Activated CD4-positive, alpha-beta T cell treated with anti-CD3 and anti-CD28 coated beads, Interleukin-2, Interleukin-4, amounts not matched to agents 100 ng/mL and 50 ng/mL, durations not matched to agents 16 hours and 8 hours (primary cell): ENCODE measurements around the gene VENTX.

Experiments used
- DNase-seq: peaks from one replicate; pipeline ENCODE4 v3.0.0-alpha.2; 2020; ENCODE audit warnings: low spot score

The VENTX gene

DNA sequence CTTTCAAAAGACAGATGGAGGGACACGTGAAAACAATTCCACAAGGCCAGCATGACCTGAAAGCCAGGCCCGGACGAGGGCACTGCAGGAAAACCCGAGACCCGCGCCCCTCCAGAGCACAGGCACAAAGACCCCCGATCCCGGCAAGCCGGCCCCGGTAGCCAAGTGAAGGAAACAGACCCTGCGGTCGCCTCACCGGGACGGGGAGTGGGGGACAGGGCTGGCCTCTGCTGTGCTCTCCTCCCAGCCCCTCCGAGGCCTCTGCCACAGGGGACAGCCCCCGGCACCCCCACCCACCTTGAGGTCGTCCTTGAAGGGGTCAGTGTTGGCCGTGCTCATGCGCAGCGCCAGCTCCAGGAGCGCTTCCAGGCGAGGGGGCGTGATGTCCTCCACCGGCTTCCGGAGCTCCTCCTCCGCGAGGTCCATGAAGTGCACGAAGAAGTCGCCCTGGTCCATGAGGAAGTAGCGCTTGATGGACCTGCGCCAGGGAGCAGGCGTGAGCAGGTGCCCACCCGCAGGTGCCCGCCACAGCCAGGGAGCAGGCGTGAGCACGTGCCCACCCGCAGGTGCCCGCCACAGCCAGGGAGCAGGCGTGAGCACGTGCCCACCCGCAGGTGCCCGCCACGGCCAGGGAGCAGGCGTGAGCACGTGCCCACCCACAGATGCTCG lies 50.3 kb downstream of the VENTX start:
- no peak for DNase-seq

DNA sequence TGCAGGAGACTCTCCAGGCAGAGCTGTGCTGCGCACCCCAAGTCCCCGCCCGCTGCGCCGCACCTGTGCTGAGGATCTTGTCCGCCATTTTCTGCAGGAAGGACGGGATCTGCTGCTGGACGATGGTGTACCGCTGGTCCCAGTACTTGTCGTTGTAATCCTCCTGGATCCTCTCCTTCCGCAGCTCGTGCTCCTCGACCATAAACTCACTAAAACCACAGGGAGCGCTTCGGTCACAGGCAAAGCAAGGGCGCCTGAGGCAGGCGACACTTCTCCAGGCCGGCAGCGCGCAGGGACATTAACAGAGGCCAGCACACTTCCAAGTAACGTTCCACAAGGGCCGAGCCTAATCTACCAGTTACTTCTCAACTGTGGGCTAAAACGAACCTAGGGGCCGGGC lies 52.1 kb downstream of the VENTX start:
- DNase-seq: no peak
